Thoracic aorta (tissue), 2 donors: ENCODE data around the gene BABAM1. TPM values are rescaled to one million over a fixed set of nuclear protein-coding genes. Genes with fewer than 3 reads are reported as not detected.

Source experiments
- ATAC-seq: fragments of 150-250 bp; one replicate; pipeline ENCODE4 v1.8.0; 2017; ENCODE audit warnings: low read depth; ENCODE audit not compliant: insufficient number of reproducible peaks, low FRiP score
- DNase-seq: peaks from one replicate; pipeline ENCODE4 v3.0.0-alpha.2; 2020; ENCODE audit warnings: low spot score
- H3K27ac ChIP-seq, 2 donors: fragments of 200-600 bp; sonication (generic); 1 replicate in 1 of 2; 2 replicates in 1 of 2; pipeline ENCODE4 v1.5.1; 2016; ENCODE audit warnings: mild to moderate bottlenecking in 2 of 2, moderate library complexity in 2 of 2
- H3K27me3 ChIP-seq: fragments of 200-600 bp; sonication (generic); replicated peaks from 2 replicates; pipeline ENCODE4 v1.6.0; 2016; ENCODE audit warnings: mild to moderate bottlenecking; ENCODE audit not compliant: insufficient read depth
- H3K36me3 ChIP-seq: fragments of 200-600 bp; sonication (generic); one replicate; pipeline ENCODE4 v1.5.1; 2016
- H3K4me1 ChIP-seq, 2 donors: fragments of 200-600 bp; sonication (generic); 1 replicate in 1 of 2; 2 replicates in 1 of 2; pipeline versions ENCODE4 v1.5.1 to v1.6.0; 2016; ENCODE audit warnings: low read depth in 2 of 2, mild to moderate bottlenecking in 1 of 2; ENCODE audit not compliant: control insufficient read depth in 1 of 2
- H3K4me3 ChIP-seq: fragments of 200-600 bp; sonication (generic); 2 replicates; pipeline ENCODE4 v1.5.1; 2016; ENCODE audit warnings: mild to moderate bottlenecking
- H3K9me3 ChIP-seq: fragments of 200-600 bp; sonication (generic); 2 replicates; pipeline ENCODE4 v1.5.1; 2016
- CTCF ChIP-seq: fragments of 200-600 bp; sonication (generic); IDR thresholded peaks from one replicate; pipeline ENCODE4 v1.5.1; 2019; ENCODE audit warnings: antibody characterized with exemption
- total RNA-seq, 2 donors: library from RNA; depleted of rRNA; stranded (reverse); fragments of >200 nt; gene quantifications; one replicate each; pipeline versions ENCODE4 v1.1.0 to v1.2.3, GENCODE V29; 2016

BABAM1 gene
- total RNA-seq, 2 donors from 2014 or later = 55.2 to 87.2 TPM

GRCh38 chr19:17243830-17244617, 23.2 kb upstream of the BABAM1 start:
- Histone ChIP-seq H3K27me3 (no peaks in the 10 kb centered on the region), H3K36me3 (peaks cover 6% of the 10 kb centered on the region), H3K4me3 (peak overlapping the region; percentile 84), H3K4me1 (peaks cover 18 to 40% of the 10 kb centered on the region in 2 donors), H3K27ac (peak overlapping the region; percentile 75 to 87), H3K9me3 (no peaks in the 10 kb centered on the region)
- no peak for DNase-seq
- ATAC-seq = no peak
- TF ChIP-seq CTCF = no peak

- H3K4me1 ChIP-seq = peaks cover 18 to 40% of the 10 kb centered on the region in 2 donors
Observed at GRCh38 chr19:17244618-17245534, 22.4 kb upstream of the BABAM1 start.

GRCh38 chr19:17245535-17245984, 21.7 kb upstream of the BABAM1 start, which contains the start of gene NR2F6:
Gene NR2F6 (minus strand): TSS chr19:17245919. CDS start chr19:17245220, 699 bp downstream.
- no peaks in the 10 kb centered on the region for H3K9me3 ChIP-seq
- H3K27ac ChIP-seq = peak within 1 kb of the TSS; percentile 75 to 87
- H3K27me3 ChIP-seq = no peaks in the 10 kb centered on the region
- peaks cover 4% of the 10 kb centered on the region for H3K36me3 ChIP-seq
- DNase-seq = no peak
- peak within 1 kb of the TSS; percentile 86 for H3K4me3 ChIP-seq
- no peak for TF ChIP-seq CTCF
- H3K4me1 ChIP-seq = peaks cover 18 to 40% of the 10 kb centered on the region in 2 donors
- ATAC-seq = no peak

More at GRCh38 chr19:17244618-17245534, 22.4 kb upstream of the BABAM1 start:
- H3K27ac ChIP-seq = peak overlapping the region; percentile 75 to 87
- no peak for DNase-seq
- TF ChIP-seq CTCF = no peak
- H3K4me3 ChIP-seq = peak overlapping the region; percentile 84
- H3K36me3 ChIP-seq = peaks cover 6% of the 10 kb centered on the region
- ATAC-seq = no peak
- no peaks in the 10 kb centered on the region for H3K9me3 ChIP-seq
- H3K27me3 ChIP-seq = no peaks in the 10 kb centered on the region

- Histone ChIP-seq H3K4me1 (peaks cover 11 to 31% of the 10 kb centered on the region in 2 donors), H3K9me3 (no peaks in the 10 kb centered on the region), H3K36me3 (no peaks in the 10 kb centered on the region), H3K27me3 (no peaks in the 10 kb centered on the region), H3K4me3 (peak overlapping the region; percentile 86), H3K27ac (peak overlapping the region; percentile 65 to 76)
- ATAC-seq (no peak), DNase-seq (no peak)
- no peak for TF ChIP-seq CTCF
Observed at GRCh38 chr19:17246681-17247425, 20.4 kb upstream of the BABAM1 start.
